ENCODE results near the gene MECP2.

DNA sequence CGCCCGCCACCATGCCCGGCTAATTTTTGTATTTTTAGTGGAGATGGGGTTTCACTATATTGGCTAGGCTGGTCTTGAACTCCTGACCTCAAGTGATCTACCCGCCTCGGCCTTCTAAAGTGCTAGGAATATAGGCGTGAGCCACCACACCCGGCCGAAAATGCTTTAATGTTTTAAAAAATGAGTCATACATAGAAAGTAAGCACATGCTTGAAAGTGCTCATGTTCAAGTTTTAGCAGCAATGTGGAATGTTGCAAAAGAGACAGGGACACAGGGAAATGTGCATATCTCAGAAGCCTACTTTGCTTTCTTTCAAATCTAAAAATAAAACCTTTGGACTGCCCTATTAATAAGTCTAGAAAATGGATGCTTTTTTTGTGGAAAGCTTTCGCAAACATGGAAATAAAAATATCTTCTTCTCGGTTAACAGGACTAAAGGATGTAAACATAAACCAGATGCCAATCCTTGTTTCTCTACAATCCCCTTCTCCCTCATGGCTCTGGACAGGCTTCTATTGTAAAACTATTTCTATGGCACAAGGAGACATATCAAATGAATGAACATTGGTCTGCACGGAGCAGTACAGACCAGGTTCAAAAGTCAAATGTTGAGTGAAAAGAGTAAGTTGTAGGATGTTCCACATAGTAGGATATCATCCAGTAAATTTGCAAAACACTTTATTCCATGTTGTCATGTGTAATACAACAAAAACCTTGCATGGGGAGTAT lies 15.0 kb downstream of the MECP2 start:
- TF ChIP-seq, protein P1, sequence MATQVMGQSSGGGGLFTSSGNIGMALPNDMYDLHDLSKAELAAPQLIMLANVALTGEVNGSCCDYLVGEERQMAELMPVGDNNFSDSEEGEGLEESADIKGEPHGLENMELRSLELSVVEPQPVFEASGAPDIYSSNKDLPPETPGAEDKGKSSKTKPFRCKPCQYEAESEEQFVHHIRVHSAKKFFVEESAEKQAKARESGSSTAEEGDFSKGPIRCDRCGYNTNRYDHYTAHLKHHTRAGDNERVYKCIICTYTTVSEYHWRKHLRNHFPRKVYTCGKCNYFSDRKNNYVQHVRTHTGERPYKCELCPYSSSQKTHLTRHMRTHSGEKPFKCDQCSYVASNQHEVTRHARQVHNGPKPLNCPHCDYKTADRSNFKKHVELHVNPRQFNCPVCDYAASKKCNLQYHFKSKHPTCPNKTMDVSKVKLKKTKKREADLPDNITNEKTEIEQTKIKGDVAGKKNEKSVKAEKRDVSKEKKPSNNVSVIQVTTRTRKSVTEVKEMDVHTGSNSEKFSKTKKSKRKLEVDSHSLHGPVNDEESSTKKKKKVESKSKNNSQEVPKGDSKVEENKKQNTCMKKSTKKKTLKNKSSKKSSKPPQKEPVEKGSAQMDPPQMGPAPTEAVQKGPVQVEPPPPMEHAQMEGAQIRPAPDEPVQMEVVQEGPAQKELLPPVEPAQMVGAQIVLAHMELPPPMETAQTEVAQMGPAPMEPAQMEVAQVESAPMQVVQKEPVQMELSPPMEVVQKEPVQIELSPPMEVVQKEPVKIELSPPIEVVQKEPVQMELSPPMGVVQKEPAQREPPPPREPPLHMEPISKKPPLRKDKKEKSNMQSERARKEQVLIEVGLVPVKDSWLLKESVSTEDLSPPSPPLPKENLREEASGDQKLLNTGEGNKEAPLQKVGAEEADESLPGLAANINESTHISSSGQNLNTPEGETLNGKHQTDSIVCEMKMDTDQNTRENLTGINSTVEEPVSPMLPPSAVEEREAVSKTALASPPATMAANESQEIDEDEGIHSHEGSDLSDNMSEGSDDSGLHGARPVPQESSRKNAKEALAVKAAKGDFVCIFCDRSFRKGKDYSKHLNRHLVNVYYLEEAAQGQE (IDR thresholded peaks at IDR 0.05; ENCODE audit: insufficient replicate concordance, low read depth), result no peak
- TF ChIP-seq, protein P2, sequence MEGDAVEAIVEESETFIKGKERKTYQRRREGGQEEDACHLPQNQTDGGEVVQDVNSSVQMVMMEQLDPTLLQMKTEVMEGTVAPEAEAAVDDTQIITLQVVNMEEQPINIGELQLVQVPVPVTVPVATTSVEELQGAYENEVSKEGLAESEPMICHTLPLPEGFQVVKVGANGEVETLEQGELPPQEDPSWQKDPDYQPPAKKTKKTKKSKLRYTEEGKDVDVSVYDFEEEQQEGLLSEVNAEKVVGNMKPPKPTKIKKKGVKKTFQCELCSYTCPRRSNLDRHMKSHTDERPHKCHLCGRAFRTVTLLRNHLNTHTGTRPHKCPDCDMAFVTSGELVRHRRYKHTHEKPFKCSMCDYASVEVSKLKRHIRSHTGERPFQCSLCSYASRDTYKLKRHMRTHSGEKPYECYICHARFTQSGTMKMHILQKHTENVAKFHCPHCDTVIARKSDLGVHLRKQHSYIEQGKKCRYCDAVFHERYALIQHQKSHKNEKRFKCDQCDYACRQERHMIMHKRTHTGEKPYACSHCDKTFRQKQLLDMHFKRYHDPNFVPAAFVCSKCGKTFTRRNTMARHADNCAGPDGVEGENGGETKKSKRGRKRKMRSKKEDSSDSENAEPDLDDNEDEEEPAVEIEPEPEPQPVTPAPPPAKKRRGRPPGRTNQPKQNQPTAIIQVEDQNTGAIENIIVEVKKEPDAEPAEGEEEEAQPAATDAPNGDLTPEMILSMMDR (IDR thresholded peaks at IDR 0.05; ENCODE audit: insufficient read depth, low read length), result no peak
- TF ChIP-seq POLR2AphosphoS5 (IDR thresholded peaks at IDR 0.05; ENCODE audit: low read depth), result no peak
- TF ChIP-seq SPI1 (IDR thresholded peaks at IDR 0.05; ENCODE audit: borderline replicate concordance, low read depth), result no peak
- TF ChIP-seq GABPA (IDR thresholded peaks at IDR 0.05; ENCODE audit: low read depth), result no peak
